Measurements from ENCODE around the gene ACP4. TPM values are rescaled to one million over a fixed set of nuclear protein-coding genes. Genes with fewer than 3 reads are reported as not detected.
A peak's percentile ranks its signal among the peaks of the same experiment; 100 is the strongest.

Gene ACP4
- total RNA-seq, 2 donors from 2014 or later = not detected

DNA sequence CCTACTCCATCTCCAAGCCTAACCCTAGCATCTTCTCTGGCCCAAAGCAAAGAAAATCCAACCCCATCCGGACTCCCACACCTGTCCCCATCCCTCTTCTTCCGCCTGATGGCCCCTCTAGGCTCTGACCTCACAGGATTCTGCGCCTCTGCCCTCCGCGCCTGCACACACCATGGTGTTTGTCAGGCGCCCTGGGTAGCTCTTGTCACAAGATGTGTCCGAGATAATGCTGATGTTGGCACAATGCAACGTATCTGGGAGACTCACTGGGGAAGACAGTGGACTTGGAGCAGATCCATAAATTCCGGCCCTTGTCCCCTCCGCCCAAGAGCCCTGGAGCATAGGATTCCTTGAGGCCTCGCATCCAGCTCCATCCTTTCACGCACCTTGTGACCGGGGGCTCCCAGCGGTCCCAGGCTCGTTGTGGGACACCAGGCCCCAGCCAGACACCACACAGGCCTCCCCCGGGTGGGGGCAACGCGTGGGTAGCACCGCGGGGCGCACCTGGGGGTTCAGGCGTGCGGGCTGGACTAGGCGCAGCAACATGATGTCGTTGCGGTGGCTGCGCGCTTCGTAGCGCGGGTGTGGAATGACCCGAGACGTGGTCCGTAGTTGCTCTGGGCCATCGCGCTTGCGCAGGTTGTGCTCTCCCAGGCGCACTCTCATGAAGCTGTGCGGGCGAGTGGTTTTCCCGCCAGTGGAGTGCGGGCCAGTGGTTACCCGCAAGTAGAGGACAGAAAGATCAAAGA lies 36.5 kb downstream of the ACP4 start:
- H3K9ac ChIP-seq (ENCODE audit: low read depth in 2 of 2, low read length in 2 of 2) = no peak overlapping the region
- no peak overlapping the region for H3K27ac ChIP-seq
- no peak for DNase-seq
- H3K27me3 ChIP-seq = no peaks in the 10 kb centered on the region
- no peaks in the 10 kb centered on the region for H3K9me3 ChIP-seq
- H3K4me1 ChIP-seq = no peaks in the 10 kb centered on the region
- TF ChIP-seq CTCF (IDR thresholded peaks at IDR 0.05) = no peak
- H3K4me3 ChIP-seq = no peak overlapping the region
- intact Hi-C loops (cut with DNase I) = no loop called here
- H3K36me3 ChIP-seq = no peaks in the 10 kb centered on the region

GRCh38 chr19:50827476-50827875 lies 37.3 kb downstream of the ACP4 start:
- no peak for TF ChIP-seq CTCF (IDR thresholded peaks at IDR 0.05)
- DNase-seq = no peak
- no peaks in the 10 kb centered on the region for H3K9me3 ChIP-seq
- no peaks in the 10 kb centered on the region for H3K27me3 ChIP-seq
- no peak overlapping the region for H3K27ac ChIP-seq
- intact Hi-C loops (cut with DNase I) = no loop called here
- H3K4me1 ChIP-seq = no peaks in the 10 kb centered on the region
- H3K36me3 ChIP-seq = no peaks in the 10 kb centered on the region
- H3K9ac ChIP-seq (ENCODE audit: low read depth in 2 of 2, low read length in 2 of 2) = no peak overlapping the region
- H3K4me3 ChIP-seq = no peak overlapping the region

DNA sequence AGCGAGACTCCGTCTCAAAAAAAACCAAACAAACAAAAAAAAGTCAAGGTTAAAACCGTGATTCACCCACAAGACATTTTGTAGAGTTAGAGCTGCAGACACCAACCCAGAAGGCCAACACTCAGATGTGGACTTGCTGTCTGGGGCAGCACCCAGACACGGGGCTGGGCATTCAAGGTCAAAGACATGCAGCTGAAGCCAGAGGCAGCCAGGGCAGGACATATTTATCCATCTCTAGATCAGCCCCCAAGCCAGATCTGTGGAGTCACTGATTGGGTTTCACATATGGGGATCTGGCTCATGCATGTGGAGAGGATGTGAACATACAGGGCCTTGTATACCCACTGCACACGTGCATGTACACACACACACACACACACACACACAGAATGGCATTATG lies 39.6 kb downstream of the ACP4 start:
- intact Hi-C loops (cut with DNase I) = no loop called here
- H3K4me1 ChIP-seq = no peaks in the 10 kb centered on the region
- no peaks in the 10 kb centered on the region for H3K36me3 ChIP-seq
- H3K27ac ChIP-seq = no peak overlapping the region
- no peak overlapping the region for H3K9ac ChIP-seq (ENCODE audit: low read depth in 2 of 2, low read length in 2 of 2)
- no peak overlapping the region for H3K4me3 ChIP-seq
- H3K9me3 ChIP-seq = no peaks in the 10 kb centered on the region
- no peaks in the 10 kb centered on the region for H3K27me3 ChIP-seq
- DNase-seq = no peak
- TF ChIP-seq CTCF (IDR thresholded peaks at IDR 0.05) = no peak

DNA sequence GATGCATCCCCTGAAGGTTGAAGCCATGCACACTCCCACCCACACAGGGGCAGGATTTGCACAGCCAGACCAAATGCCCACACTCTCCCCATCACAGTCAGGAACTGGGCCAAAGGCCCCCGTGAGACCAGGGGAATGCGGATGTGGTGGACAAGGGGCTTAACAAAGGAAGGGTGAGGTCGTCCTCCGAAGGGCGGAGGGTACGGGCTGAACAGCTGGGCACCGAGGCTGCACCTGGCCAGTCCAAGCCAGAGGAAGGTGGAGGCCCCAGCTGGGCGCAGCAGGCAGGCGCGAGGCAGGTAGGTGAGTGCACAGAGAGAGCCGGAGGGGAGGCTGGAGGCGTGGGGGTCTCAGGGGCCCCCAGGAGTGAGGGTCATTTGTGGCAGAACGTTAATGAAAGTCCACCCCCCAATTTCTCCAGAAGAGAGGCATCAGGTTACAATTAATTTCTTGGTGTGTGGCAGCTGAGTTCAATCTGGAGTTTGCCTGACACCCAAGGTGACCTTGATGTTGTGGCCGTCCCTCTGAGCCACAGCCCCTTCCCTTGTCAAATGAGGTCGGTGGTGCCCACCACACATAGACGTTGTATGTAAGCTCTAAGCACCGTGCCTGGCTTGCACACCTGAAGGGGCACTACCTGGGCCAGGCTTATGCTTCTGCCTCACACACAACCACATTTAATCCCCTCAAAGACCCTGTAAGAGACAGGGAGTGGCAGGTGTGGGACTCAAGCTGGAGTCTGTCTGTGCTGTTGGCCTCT lies 40.2 kb downstream of the ACP4 start:
- Histone ChIP-seq H3K27me3 (no peaks in the 10 kb centered on the region), H3K36me3 (no peaks in the 10 kb centered on the region), H3K27ac (no peak overlapping the region), H3K4me1 (no peaks in the 10 kb centered on the region), H3K4me3 (no peak overlapping the region), H3K9ac (ENCODE audit: low read depth in 2 of 2, low read length in 2 of 2) (peak overlapping the region; percentile 1 to 12), H3K9me3 (no peaks in the 10 kb centered on the region)
- no peak for TF ChIP-seq CTCF (IDR thresholded peaks at IDR 0.05)
- intact Hi-C loops (cut with DNase I) = no loop called here
- DNase-seq = no peak

- TF ChIP-seq CTCF (IDR thresholded peaks at IDR 0.05) = no peak
- H3K9me3 ChIP-seq = no peaks in the 10 kb centered on the region
- H3K36me3 ChIP-seq = no peaks in the 10 kb centered on the region
- H3K4me3 ChIP-seq = no peak overlapping the region
- H3K4me1 ChIP-seq = no peaks in the 10 kb centered on the region
- no peak overlapping the region for H3K27ac ChIP-seq
- H3K9ac ChIP-seq (ENCODE audit: low read depth in 2 of 2, low read length in 2 of 2) = peak overlapping the region; percentile 1 to 14
- intact Hi-C loops (cut with DNase I) = no loop called here
- no peak for DNase-seq
- H3K27me3 ChIP-seq = no peaks in the 10 kb centered on the region
Measured at GRCh38 chr19:50831026-50831396, 40.8 kb downstream of the ACP4 start.
